Measurements from ENCODE around the gene MTFR1L. TPM values are rescaled to one million over a fixed set of nuclear protein-coding genes. Genes with fewer than 3 reads are reported as not detected.

The MTFR1L gene
- total RNA-seq, 1 experiment from 2014 or later: 32.5 TPM

DNA sequence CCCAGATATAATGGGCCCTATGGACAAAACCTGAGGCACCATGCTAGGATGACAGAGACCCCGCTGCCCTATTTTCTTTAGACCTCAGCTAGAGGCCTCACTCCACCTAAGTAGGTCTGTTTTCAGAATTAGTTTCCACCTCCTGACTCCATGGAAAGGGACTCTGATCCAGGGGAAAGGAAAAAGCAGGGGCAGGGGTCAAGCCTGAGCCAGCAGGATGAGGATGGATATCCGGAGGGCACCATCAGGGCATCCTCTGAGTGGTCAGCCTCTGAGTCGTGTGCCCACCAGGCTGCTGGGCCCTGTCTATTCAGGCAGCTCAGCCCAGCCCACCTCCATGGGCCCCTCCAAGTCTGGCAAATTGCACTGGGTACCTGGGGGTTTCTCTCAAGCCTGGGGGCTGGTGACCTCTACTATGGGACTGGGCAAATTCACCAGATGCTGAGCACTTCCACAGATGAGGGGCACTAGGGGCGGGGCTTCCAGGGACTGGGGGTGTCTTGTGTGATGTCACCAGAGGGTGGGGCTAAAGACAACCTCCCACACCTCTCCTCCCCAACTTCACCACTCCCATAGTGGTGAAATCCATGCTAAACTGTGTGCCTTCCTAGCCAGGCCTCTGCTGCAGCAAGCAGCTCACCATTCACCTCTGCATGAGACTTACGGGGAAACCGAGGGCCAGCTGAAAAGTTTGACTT is 50.3 kb downstream of the MTFR1L start:
- no peaks in the 10 kb centered on the region for H3K27me3 ChIP-seq (ENCODE audit: insufficient read depth, low read length)
- no peak overlapping the region for H2BK20ac ChIP-seq (ENCODE audit: low read depth, low read length, poor library complexity, severe bottlenecking)
- no peak overlapping the region for H3K23ac ChIP-seq (ENCODE audit: insufficient read length, low read depth, low read length)
- H4K91ac ChIP-seq (ENCODE audit: insufficient read length, low read depth, low read length): no peak overlapping the region
- Mint-ChIP-seq H3K36me3 (ENCODE audit: insufficient read depth in 1 of 3, low read depth in 3 of 3) (no peaks in the 10 kb centered on the region), H3K9me3 (no peaks in the 10 kb centered on the region), H3K27ac (peak overlapping the region in 1 of 3 experiments; percentile 41; a peak in 2 of 7 replicates), H3K4me3 (no peak overlapping the region), H3K4me1 (peaks cover 25 to 36% of the 10 kb centered on the region in 2 experiments), H3K27me3 (ENCODE audit: low read depth) (peaks cover 2% of the 10 kb centered on the region; the same call in 1 of the 2 replicates)
- no peak overlapping the region for H2BK120ac ChIP-seq (ENCODE audit: low read depth, low read length, poor library complexity, severe bottlenecking)
- DNase-seq: no peak
- no peaks in the 10 kb centered on the region for H4K20me1 ChIP-seq (ENCODE audit: control insufficient read depth, insufficient read depth, insufficient read length)
- H3K23me2 ChIP-seq (ENCODE audit: insufficient read length, low read depth, low read length, poor library complexity, severe bottlenecking): no peaks in the 10 kb centered on the region
- no CpG with 5 or more reads among the region's 6 CpGs for WGBS (ENCODE audit: extremely low coverage, insufficient read length, low lambda C conversion rate)
- no peak overlapping the region for H2BK5ac ChIP-seq (ENCODE audit: insufficient read length, low read length)
- no peak overlapping the region for H3K4ac ChIP-seq (ENCODE audit: low read depth, low read length)
- no peak overlapping the region for H3K56ac ChIP-seq (ENCODE audit: insufficient read length, low read depth, low read length)
- no peak overlapping the region for H3K4me2 ChIP-seq (ENCODE audit: insufficient read depth, insufficient read length, low read length)
- H3K27ac ChIP-seq (ENCODE audit: insufficient read length, low read depth, low read length): no peak overlapping the region
- no peak overlapping the region for H4K8ac ChIP-seq (replicated peaks; ENCODE audit: insufficient read length, low read depth, low read length)
- no peak overlapping the region for H2BK12ac ChIP-seq (ENCODE audit: insufficient read length, low read depth, low read length)
- no peak overlapping the region for H3K18ac ChIP-seq (ENCODE audit: insufficient read length, low read depth, low read length)
- no peaks in the 10 kb centered on the region for H3K9me3 ChIP-seq (ENCODE audit: control insufficient read depth, low read depth, low read length)
- TF ChIP-seq, protein P1, sequence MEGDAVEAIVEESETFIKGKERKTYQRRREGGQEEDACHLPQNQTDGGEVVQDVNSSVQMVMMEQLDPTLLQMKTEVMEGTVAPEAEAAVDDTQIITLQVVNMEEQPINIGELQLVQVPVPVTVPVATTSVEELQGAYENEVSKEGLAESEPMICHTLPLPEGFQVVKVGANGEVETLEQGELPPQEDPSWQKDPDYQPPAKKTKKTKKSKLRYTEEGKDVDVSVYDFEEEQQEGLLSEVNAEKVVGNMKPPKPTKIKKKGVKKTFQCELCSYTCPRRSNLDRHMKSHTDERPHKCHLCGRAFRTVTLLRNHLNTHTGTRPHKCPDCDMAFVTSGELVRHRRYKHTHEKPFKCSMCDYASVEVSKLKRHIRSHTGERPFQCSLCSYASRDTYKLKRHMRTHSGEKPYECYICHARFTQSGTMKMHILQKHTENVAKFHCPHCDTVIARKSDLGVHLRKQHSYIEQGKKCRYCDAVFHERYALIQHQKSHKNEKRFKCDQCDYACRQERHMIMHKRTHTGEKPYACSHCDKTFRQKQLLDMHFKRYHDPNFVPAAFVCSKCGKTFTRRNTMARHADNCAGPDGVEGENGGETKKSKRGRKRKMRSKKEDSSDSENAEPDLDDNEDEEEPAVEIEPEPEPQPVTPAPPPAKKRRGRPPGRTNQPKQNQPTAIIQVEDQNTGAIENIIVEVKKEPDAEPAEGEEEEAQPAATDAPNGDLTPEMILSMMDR (conservative IDR thresholded peaks at IDR 0.05): no peak
- H2BK15ac ChIP-seq (ENCODE audit: low read depth, low read length): no peak overlapping the region
- no peak overlapping the region for H3K9ac ChIP-seq (ENCODE audit: extremely low read depth, insufficient read length, low read length)
- no peak overlapping the region for H4K5ac ChIP-seq (ENCODE audit: insufficient read length, low read depth, low read length)
- no peaks in the 10 kb centered on the region for H3K79me1 ChIP-seq (ENCODE audit: insufficient read depth, low read depth, low read length, poor library complexity, severe bottlenecking)
- no peak overlapping the region for H3K14ac ChIP-seq (ENCODE audit: insufficient read depth, low read length)
- no peak overlapping the region for H2AFZ ChIP-seq (ENCODE audit: low read length)
- H3K4me1 ChIP-seq (ENCODE audit: insufficient read depth, low read length): peaks cover 2% of the 10 kb centered on the region; the same call in 1 of the 2 replicates
- H3T11ph ChIP-seq (ENCODE audit: low read length): no peak overlapping the region
- no peak overlapping the region for H2AK5ac ChIP-seq (ENCODE audit: insufficient read length, low read length)
- H3K79me2 ChIP-seq (ENCODE audit: insufficient read depth, low read length): no peaks in the 10 kb centered on the region
